Choroid plexus epithelial cell (primary cell): ENCODE data around the gene SETX.
A peak's percentile ranks its signal among the peaks of the same experiment; 100 is the strongest.

Source experiments
- DNase-seq: peaks from one replicate; pipeline ENCODE4 v3.0.0-alpha.2; 2010; ENCODE audit warnings: low read depth
- H3K4me3 ChIP-seq: 2 replicates; pipeline ENCODE4 v1.5.1; 2011; ENCODE audit warnings: low read depth, mild to moderate bottlenecking, control low read depth, low read length, moderate library complexity
- CTCF ChIP-seq: conservative IDR thresholded peaks from 2 replicates; pipeline ENCODE4 v1.5.1; 2011; ENCODE audit warnings: low read depth, mild to moderate bottlenecking, control low read depth, inconsistent platforms, low read length, moderate library complexity

Gene SETX

GRCh38 chr9:132354637-132355355, at the start of gene SETX:
Gene SETX (minus strand): TSS chr9:132354986. CDS start chr9:132349428, 5,558 bp downstream.
- TF ChIP-seq CTCF: no peak
- peak within 1 kb of the TSS; percentile 97 for H3K4me3 ChIP-seq
- DNase-seq: peak; percentile 98

- no peak for TF ChIP-seq CTCF
- no peak for DNase-seq
- H3K4me3 ChIP-seq: no peak overlapping the region
Measured at GRCh38 chr9:132404228-132404881, 49.6 kb upstream of the SETX start.

- no peak for TF ChIP-seq CTCF
- DNase-seq: no peak
- no peak overlapping the region for H3K4me3 ChIP-seq
Measured at GRCh38 chr9:132401824-132402223, 47.0 kb upstream of the SETX start.

- no peak overlapping the region for H3K4me3 ChIP-seq
- no peak for DNase-seq
- TF ChIP-seq CTCF: no peak
Measured at GRCh38 chr9:132395560-132395959, 40.8 kb upstream of the SETX start.

- TF ChIP-seq CTCF: no peak
Measured at GRCh38 chr9:132391449-132391848, 36.7 kb upstream of the SETX start.

GRCh38 chr9:132390966-132391365, 36.2 kb upstream of the SETX start:
- no peak overlapping the region for H3K4me3 ChIP-seq
- DNase-seq: no peak
- no peak for TF ChIP-seq CTCF

More at GRCh38 chr9:132391449-132391848, 36.7 kb upstream of the SETX start:
- no peak for DNase-seq
- H3K4me3 ChIP-seq: no peak overlapping the region

- TF ChIP-seq CTCF: no peak
- no peak for DNase-seq
- no peak overlapping the region for H3K4me3 ChIP-seq
Measured at GRCh38 chr9:132387133-132387532, 32.3 kb upstream of the SETX start.
